Dedifferentiated amniotic fluid mesenchymal stem cell (primary cell): ENCODE data around the gene AUTS2.

Source experiments
- DNase-seq: peaks from one replicate; pipeline ENCODE4 v3.0.0-alpha.2; 2016; ENCODE audit errors: extremely low spot score

Gene AUTS2

DNA sequence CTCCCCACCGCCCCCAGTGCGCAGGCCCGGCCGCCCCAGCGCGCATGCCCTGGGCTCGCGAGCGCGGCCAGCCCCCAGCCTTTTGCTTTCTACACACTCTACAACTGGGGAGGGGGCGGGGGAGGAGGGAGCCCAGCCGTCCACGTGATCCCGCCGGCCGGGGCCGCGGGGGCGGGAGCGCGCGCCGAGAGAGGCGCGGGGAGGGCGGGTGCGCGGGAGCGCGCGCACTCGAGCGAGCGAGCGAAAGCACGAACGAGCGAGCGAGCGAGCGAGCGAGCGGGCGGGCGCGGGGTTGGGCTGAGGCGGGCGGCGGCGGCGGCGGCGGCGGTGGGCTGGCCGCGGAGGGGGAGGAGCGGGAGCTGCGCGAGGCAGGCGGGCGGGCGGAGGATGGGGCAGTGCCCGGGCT lies at the start of gene AUTS2:
AUTS2 (plus strand) TSS at position 395 of the 406 bp plus-strand sequence. CDS start 1,179 bp downstream, outside the sequence.
- DNase-seq = peak; percentile 87

DNA sequence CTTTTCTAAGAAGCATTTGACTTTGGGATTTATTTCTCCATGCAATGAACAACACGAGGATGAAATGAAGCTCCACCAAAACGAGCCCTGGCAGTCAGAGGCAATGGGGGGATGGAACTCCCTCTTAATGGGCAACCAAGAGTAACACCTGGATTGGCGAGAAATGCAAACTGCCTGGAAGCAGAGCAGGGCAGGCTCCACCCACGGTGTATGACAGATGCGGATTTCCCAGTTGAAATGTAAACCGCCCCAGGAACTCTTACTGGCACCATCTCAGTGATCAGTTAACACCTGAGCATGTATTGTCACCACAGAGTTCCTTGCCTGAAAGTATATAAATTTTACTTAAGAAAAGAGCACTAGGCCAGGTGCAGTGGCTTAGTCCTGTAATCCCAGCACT lies 47.3 kb upstream of the AUTS2 start:
- DNase-seq = no peak

DNA sequence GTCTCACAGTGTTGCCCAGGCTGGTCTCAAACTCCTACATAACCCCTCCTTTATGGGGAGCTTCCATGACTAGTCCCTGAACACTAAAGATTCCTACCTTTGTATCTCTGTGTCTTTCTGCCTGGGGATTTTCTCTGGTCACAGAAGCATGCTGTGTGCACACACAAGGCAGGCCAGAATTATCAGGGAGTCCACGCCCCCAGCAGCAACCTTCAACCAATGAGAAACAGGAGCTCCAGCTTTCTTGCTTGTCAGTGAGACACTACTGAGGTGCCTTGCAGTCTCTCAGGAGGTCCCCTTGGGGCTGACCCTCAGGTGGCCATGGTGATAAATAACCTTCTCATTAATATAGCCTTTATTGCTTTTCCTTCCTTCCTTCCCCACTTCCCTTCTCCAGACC lies 45.1 kb upstream of the AUTS2 start:
- DNase-seq = no peak

DNA sequence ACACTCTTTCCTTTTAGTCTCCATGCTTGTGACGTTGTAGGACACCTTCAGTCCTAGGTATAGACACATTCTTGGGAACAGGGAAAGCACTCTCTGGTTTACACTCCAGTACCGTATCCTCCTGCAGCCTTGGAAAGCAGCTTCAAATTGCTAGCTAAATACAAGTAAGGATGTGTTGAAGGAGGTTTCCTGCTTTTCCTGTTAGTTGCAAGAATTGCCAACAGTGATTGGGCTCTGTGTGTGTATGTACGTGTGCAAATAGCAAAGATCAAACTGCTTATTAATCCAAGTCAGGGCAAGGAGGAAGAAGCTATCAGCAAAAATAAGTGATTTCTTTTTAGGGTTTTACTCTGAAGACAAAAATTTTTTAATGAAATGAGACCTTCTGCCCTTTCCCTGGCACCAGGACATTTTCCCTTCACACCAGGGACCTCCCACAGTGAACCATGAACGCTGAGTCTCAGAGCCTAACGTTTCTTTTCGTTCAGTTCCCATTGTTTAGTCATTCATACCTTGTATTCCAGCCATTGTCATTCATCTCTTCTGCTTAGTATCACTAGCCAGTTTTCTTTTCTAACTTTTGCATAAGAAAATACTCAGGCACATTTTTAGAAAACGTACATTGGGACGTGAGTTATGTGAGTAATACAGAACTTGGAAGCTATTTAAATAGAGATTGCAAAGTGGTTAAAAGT lies 36.9 kb upstream of the AUTS2 start:
- DNase-seq = no peak

DNA sequence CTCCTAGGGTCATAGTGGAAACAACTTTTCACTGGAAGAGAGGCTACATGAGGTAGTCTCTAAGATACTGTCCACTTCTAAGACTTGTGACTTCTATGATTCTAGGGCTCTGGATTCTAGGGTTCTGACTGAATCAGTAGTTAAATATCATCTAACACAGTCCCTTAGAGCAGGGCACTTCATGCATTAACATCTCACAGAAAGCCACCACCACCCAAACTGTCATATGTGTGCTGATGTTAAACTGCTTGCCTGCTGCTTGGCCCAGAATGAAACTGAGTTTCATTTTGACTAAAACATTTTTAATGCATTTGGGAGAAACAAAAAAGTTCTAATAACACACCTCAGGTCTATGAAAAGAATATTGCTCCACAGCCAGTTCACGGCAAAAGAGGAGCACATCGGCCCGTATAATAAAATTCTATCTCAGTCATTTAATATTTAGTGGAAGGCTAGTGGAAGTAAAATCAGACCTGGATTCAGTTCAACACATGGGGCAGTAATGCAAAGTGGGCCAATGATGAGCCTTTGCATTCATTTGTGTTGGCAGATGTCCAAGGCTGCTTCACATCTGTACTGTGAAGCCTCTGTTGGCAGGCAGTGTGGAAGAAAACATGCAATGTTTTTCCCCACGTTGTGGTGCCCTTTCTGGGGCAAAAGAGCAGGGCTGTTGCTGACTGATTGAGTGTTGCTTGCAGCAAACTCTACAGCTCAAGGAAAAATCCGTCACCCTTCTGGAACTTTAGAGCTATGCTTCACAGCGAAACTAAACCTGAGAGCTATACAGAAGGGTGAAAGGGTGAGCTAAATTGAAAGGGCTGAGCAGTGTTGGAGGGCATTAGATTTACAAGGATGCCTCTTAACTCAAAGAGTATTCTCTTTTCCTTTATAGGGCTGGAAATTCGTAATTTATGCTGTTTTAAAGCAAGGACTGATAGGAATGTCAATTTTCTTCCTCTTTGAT lies 33.5 kb upstream of the AUTS2 start:
- peak; percentile 68 for DNase-seq

DNA sequence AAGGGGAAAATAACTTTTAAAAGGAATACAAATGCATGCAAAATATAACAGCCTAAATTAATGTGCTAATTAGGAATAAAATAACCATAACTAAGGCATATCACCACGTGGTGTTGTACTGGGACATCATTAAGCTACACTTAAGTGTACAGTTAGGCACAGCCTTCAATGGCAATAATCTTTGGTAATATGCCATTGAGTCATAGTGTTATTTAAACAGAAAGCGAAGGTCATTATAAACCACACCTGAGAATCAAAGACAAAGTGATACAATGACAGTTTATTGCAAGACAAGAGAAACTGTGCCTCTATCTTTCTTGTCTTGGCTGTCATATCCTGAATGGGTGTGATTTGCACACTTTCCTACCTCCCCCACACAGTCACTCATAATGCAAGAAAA lies 30.5 kb upstream of the AUTS2 start:
- no peak for DNase-seq

DNA sequence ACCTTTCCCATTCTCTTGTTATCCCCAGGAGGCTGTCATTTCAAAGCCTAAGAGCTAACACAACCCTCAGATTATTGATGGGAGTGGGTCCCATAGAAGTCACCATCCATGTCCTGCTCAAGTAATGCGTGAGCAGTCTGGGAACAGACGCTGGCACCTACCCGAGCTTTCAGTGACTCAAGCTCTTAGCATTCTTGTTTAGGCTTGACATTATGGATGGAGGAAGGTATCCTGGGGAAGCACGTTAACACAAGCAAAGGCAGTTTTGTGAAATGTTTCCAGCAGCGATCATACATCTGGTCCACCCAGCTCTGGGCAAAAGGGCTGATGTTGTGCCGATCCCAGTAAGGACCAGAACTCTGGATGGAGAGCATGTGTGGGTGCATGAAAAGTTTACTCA lies 30.0 kb upstream of the AUTS2 start:
- no peak for DNase-seq

DNA sequence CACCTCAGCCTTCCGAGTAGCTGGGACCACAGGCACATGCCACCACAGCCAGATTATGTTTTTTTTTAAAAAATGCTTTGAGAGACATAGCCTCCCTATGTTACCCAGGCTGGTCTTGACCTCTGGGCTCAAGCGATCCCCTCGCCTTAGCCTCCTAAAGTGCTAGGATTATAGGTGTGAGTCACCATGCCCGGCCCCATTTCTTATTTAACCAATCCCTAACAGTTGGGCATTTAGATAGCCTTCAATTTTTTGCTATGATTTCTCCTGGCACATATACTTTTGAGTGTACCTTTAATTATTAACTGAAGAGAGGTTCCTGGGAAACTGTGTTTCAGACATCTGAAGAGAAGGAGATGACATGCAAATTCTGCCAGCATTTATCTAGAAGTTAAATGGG lies 22.6 kb upstream of the AUTS2 start:
- DNase-seq = no peak

DNA sequence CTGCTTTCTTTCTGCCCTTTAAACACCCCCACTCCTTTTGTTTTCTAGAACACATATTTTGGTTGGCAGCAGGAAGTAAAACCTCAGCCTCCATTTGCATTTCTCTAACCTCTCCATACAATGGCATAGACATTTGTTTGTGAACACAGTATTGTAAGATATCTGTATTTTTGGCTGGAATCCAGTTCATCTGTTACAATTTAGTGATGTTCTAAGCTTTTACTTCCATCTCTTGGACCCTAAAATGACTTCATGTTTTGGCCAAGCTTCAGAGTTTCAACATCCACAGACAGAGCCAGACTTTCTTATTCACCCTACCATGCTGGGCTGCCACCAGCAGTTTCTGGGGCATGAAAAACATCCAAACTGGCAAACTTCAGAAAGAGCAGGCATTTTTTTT lies 21.1 kb upstream of the AUTS2 start:
- DNase-seq = peak; percentile 20

DNA sequence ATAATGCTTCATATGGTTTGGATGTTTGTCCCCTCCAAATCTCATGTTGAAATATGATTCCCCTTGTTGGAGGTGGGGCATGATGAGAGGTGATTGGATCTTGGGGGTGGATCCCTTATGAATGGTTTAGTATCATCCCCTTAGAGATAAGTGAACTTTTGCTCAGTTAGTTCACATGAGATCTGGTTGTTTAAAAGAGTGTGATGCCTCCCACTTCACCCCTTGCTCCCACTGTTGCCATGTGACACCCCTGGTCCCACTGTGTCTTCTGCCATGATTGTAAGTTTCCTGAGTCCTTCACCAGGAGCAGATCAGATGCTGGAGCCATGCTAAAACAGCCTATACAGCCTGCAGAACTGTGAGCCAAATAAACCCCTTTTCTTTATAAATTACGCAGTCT lies 13.1 kb upstream of the AUTS2 start:
- DNase-seq = no peak

DNA sequence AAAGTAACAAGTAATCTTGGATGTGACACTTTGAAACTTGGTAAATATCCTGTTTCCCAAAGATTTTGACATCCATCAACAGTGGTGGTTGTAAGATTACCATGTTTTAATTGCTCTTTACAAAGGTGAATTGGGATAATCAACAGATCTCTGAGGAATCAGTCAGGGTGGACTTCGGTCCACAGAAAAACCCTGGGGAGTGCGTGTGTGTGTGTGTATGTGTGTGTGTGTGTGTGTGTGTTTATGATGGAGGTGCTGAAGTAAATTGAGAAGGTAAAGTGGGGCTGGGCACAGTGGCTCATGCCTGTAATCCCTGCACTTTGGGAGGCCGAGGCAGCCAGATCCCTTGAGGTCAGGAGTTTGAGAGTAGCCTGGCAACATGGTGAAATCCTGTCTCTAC lies 12.0 kb upstream of the AUTS2 start:
- DNase-seq = no peak

DNA sequence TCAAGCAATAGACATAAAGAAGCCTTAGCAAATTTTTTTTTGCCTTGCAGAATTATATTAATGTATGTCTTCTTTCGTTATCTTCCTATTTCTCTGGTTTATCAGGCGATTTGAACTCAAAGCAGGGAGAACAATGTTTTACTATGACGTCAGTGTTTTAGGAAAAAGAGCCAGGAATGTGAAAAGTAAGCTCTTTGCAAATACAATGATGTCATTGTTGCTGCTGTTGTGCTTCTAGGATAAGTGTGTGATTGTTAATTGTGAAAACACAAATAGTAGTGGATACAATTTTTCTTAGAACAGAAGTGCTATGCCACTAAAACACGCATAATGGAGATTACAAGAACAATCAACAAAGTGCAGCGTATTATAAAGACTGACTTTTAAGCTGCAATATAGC lies 9.5 kb upstream of the AUTS2 start:
- DNase-seq = no peak

DNA sequence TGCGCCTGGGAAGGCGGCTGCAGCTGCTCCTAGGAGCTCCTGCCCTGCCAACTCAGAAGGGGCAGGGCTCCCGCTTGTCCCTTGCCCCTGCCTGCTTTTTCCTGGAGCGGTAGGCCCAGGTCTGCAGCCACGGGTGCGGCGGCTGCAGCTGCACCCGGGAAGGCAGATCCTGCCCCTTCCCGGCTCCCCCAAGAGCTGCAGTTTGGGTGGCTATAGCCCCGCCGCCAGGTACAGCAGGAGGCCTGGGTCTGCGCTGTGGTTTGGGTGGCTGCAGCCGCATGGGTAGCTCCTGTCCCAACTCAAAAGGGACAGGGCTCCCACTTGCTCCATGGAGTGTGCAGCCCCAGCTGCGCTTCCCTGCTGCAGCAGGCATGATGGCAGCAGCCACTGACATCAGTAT lies 6.5 kb upstream of the AUTS2 start:
- no peak for DNase-seq

DNA sequence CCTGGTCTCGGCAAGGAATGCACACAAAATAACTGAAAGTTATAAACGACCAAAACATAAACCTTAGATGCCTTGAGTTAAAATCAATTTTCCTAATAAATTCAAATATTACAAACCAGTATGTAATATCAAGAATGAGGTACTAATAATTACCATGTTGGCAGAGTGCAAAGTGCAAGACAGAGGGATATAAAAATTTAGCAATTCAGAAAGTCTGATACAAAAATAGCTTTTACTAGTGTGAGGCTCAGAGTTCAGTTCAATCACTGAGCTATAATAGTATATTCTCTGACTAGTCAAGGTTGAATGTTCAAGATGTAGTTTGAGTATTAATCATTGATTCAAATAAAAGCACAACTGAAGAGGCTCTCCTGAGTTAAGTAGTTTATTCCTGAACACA lies 4.8 kb upstream of the AUTS2 start:
- DNase-seq = no peak

DNA sequence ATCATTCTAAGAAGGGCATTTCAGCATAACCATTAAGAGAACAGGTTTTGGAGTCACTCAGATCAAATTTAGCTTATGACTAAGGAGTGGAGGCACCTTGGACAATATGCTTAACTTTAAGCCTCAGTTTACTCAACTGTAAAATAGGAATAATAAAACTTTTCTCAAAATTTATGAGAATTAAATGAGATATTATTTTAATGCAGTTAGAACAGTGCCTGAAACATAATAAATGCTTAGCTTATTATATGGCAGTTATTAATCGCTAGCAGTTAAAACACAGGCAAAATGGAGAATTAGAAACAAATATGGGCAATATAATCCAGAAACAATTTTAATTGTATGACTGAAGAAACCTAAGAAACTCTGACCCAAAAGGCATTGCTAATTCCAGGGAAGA lies 2.9 kb upstream of the AUTS2 start:
- no peak for DNase-seq

DNA sequence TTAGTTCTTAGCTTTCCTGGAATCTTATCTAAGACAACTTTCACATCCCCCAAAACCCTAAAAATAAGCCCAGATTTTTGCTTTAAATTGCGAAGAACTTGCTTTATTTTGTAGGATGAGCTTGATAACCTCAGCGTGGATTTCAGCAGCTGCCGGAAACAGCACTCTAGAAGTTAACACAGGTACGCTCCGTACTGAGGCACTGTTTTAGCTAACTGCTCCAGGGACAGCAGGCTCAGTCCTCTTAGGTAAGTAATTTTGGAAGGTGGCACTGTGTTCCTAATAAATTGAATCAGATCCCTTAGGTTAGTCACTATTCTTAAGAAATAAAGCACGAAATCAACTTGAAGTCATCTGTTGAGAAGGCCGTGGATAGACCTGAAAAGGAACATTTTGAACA lies 2.2 kb upstream of the AUTS2 start:
- no peak for DNase-seq

DNA sequence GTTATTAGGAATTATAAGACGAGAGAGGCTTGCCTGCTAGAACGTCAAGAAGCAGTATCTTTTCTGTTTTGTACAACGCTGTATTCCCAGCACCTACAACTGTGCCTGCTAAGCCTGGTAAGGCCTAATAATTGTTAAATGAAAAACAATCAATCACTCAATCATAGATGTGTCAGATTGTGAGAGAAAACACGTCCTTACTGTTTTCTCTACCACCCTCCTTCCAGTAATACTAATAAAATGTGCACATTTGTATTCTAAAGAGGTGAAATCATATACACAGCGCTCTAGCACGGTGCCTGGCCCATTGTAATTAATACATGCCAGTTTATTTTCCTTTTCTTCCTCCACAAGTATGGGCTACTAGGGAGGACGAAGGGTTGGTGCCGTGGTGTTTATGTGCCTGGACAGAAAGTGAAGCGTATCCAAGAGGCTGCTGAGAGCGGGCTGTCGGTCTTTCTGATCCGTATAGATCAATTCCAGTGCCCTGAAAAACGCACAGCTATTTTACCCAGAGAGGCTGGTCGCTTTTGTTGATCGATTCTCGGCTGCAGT lies 1.5 kb upstream of the AUTS2 start:
- no peak for DNase-seq

DNA sequence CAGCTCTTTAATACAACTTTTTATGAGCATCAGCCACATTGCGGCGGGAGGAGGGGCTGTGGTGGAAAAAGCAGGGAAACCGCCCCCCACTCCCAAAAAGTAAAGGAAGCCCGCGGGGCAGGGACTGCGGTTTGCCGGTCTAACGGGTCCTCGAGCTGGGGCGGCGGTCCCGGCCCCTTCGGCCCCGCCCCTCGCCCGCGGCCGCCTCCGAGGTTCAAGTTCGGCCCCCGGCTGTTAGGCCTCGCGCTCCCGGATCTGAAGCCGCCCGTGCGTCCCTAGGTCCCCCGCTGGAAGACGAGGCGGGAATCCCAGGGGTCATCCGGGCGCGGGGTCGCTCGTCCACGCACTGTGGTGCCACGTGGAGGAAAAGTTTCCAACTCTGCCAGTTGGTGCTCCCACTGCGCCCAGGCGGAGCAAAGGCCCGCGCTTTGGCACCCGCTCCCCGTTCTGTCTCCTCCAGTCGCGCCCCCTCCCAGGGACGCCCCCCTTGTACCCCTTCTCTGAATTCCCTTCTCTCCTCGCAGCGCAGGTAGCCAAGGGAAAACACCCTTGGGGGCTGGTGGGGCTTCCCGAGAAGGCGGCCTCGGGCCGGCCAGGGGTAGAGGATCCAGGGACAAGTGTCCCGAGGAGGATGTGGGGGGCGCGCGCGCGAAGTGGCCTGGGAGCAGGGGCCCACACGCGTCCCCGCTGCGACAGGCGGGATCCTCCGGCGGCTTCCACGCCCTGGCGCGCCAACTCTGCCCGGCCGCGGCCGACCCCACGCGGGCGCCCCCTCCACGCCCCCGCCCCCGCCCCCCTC lies 798 bp upstream of the AUTS2 start:
- no peak for DNase-seq

DNA sequence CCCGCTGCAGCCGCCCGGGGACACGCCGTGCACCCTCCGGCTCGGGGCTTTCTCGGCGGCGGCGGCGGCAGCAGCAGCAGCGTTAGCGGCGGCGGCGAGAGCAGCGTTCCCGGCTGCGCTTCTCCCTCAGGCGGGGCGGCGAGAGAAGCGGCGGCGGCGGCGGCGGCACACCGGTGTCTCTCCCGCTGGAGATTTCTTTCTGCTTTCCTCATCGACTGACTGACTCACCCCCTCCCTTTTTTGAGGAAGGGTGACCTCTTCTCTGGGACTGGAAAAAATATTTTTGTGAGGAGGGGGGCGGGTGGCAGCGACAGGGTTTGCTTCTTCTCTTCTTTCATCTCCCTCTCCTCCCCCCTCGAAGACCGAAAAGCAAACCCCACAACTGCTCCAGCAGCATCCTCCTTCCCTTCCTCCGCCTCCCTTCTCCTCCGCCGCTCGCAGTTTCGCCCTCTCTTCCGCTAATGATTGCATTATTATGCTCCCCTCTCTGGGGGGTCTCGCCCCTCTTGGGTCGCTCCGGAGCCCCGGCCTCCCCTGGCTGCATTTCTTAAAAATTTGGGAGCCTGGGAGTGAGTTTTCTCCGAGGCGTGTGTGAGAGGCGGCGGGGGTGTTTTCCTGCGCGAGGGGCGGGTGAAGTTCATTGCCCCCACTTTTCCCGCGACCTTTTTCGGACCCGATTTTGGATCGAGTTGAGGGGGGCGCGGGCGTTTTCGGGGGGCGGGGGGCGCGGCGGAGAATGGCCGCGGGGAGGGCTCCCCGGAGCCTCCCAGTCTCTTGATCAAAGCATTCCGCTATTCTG lies 411 bp downstream of the AUTS2 start:
- peak; percentile 44 for DNase-seq

DNA sequence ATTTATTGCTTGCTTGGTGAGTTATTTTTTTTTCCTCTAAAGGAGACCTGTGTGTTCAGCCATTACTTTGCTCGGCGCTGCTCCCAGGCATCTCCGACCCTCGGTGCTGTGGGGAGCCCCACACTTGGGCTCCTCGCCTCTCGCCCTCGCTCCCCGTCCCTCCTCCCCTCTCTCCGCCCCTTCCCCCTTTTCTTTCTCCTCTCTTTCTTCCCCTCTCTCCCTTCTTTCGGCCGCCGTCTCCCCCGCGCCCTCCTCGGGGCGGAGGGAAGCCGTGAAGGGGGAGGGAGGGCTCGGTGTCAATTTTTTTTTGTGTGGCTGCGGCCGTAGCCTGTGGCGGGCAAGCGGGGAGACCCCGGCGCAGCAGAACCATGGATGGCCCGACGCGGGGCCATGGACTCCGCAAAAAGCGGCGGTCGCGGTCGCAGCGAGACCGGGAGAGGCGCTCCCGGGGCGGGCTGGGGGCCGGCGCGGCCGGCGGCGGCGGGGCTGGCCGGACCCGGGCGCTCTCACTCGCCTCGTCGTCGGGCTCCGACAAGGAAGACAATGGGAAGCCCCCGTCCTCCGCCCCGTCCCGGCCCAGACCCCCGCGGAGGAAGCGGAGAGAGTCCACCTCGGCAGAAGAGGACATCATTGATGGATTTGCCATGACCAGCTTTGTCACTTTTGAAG lies 1.1 kb downstream of the AUTS2 start:
- no peak for DNase-seq
